HepG2 (cell line): ENCODE measurements around the gene ANGPTL2. TPM values are rescaled to one million over a fixed set of nuclear protein-coding genes. Genes with fewer than 3 reads are reported as not detected.
A peak's percentile ranks its signal among the peaks of the same experiment; 100 is the strongest.

Source experiments
- CBX2 ChIP-seq, 2 experiments: fragments of 200-600 bp in 1 of 2; sonication (generic); formaldehyde crosslinking in 1 of 2; IDR thresholded peaks; 2 replicates each; pipeline versions ENCODE4 v1.7.0 to v1.8.1; 2018 to 2022; ENCODE audit warnings: low read depth in 2 of 2, low read length in 1 of 2, mild to moderate bottlenecking in 1 of 2, missing genetic modification reagents in 1 of 2
- CERS6 ChIP-seq: sonication (generic); formaldehyde crosslinking; IDR thresholded peaks from 2 replicates; pipeline ENCODE4 v1.5.0; 2020; ENCODE audit warnings: missing genetic modification reagents
- DR1 ChIP-seq: sonication (generic); formaldehyde crosslinking; IDR thresholded peaks from 2 replicates; pipeline ENCODE4 v1.8.0; 2021; ENCODE audit warnings: mild to moderate bottlenecking, missing genetic modification reagents, inconsistent platforms
- GATA4 ChIP-seq: sonication (generic); IDR thresholded peaks from 2 replicates; pipeline ENCODE4 v1.6.1; 2016; ENCODE audit warnings: antibody characterized with exemption, low read depth, borderline replicate concordance
- HIVEP1 ChIP-seq: sonication (generic); formaldehyde crosslinking; IDR thresholded peaks from 2 replicates; pipeline ENCODE4 v1.4.0; 2020; ENCODE audit warnings: mild to moderate bottlenecking, missing genetic modification reagents
- PHB2 ChIP-seq: fragments of 450-650 bp; IDR thresholded peaks from 2 replicates; pipeline ENCODE4 v1.6.1; 2018; ENCODE audit not compliant: partially characterized antibody
- SRSF4 ChIP-seq: fragments of 200-400 bp; formaldehyde crosslinking; IDR thresholded peaks from one replicate; pipeline ENCODE4 v1.6.1; 2018; ENCODE audit warnings: mild to moderate bottlenecking, low read depth, low read length, moderate library complexity; ENCODE audit not compliant: poor library complexity, severe bottlenecking
- THAP9 ChIP-seq: sonication (generic); formaldehyde crosslinking; IDR thresholded peaks from 2 replicates; pipeline ENCODE4; 2020; ENCODE audit warnings: missing genetic modification reagents, mild to moderate bottlenecking, borderline replicate concordance
- ZNF253 ChIP-seq: sonication (generic); formaldehyde crosslinking; IDR thresholded peaks from 2 replicates; pipeline ENCODE4 v1.8.0; 2022; ENCODE audit warnings: mild to moderate bottlenecking, missing genetic modification reagents, borderline replicate concordance
- polyA plus RNA-seq, 8 experiments: library from polyadenylated mRNA; depleted of rRNA in 3 of 8; stranded (reverse) in 7 of 8; unstranded in 1 of 8; fragments of >200 nt; fragmentation: Illumina TruSeq in 4 of 8; extraction: Trizol in 4 of 8; gene quantifications; 2 replicates each; pipeline versions ENCODE4 v1.2.1 to v1.2.3, GENCODE V29; 2011 to 2016; ENCODE audit warnings: low read depth in 4 of 8, missing spikeins in 1 of 8, mixed read lengths in 1 of 8; ENCODE audit not compliant: insufficient read depth in 1 of 8
- total RNA-seq, 5 experiments: library from RNA; depleted of rRNA; stranded (reverse); fragments of >200 nt; fragmentation: Illumina TruSeq; extraction: Trizol; gene quantifications; 2 replicates each; pipeline ENCODE4 v1.2.3, GENCODE V29; 2016; ENCODE audit warnings: low read depth in 1 of 5
- TF ChIP-seq, protein P1 (sequence below): sonication (generic); formaldehyde crosslinking; IDR thresholded peaks from 2 replicates; pipeline ENCODE4 v1.5.1; 2020; ENCODE audit warnings: mild to moderate bottlenecking, missing genetic modification reagents, moderate library complexity
- TF ChIP-seq, protein P2 (sequence below): sonication (generic); formaldehyde crosslinking; IDR thresholded peaks from 2 replicates; pipeline ENCODE4 v1.4.0; 2020; ENCODE audit warnings: missing genetic modification reagents
- TF ChIP-seq, protein P3 (sequence below): sonication (generic); formaldehyde crosslinking; conservative IDR thresholded peaks from 2 replicates; pipeline ENCODE4 v1.8.1; 2023; ENCODE audit warnings: missing genetic modification reagents

ANGPTL2 gene
- total and polyA plus RNA-seq, 2 of the 13 experiments (the other 11 are each of a cell fraction or from before 2014, with no cell fraction given): 0.91 to 21.0 TPM

- TF ChIP-seq, protein P1, sequence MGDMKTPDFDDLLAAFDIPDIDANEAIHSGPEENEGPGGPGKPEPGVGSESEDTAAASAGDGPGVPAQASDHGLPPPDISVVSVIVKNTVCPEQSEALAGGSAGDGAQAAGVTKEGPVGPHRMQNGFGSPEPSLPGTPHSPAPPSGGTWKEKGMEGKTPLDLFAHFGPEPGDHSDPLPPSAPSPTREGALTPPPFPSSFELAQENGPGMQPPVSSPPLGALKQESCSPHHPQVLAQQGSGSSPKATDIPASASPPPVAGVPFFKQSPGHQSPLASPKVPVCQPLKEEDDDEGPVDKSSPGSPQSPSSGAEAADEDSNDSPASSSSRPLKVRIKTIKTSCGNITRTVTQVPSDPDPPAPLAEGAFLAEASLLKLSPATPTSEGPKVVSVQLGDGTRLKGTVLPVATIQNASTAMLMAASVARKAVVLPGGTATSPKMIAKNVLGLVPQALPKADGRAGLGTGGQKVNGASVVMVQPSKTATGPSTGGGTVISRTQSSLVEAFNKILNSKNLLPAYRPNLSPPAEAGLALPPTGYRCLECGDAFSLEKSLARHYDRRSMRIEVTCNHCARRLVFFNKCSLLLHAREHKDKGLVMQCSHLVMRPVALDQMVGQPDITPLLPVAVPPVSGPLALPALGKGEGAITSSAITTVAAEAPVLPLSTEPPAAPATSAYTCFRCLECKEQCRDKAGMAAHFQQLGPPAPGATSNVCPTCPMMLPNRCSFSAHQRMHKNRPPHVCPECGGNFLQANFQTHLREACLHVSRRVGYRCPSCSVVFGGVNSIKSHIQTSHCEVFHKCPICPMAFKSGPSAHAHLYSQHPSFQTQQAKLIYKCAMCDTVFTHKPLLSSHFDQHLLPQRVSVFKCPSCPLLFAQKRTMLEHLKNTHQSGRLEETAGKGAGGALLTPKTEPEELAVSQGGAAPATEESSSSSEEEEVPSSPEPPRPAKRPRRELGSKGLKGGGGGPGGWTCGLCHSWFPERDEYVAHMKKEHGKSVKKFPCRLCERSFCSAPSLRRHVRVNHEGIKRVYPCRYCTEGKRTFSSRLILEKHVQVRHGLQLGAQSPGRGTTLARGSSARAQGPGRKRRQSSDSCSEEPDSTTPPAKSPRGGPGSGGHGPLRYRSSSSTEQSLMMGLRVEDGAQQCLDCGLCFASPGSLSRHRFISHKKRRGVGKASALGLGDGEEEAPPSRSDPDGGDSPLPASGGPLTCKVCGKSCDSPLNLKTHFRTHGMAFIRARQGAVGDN (CRISPR knock-in tag): peak; percentile 99
- TF ChIP-seq, protein P2, sequence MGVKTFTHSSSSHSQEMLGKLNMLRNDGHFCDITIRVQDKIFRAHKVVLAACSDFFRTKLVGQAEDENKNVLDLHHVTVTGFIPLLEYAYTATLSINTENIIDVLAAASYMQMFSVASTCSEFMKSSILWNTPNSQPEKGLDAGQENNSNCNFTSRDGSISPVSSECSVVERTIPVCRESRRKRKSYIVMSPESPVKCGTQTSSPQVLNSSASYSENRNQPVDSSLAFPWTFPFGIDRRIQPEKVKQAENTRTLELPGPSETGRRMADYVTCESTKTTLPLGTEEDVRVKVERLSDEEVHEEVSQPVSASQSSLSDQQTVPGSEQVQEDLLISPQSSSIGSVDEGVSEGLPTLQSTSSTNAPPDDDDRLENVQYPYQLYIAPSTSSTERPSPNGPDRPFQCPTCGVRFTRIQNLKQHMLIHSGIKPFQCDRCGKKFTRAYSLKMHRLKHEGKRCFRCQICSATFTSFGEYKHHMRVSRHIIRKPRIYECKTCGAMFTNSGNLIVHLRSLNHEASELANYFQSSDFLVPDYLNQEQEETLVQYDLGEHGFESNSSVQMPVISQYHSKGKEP: peak; percentile 93
- TF ChIP-seq ZNF253 (CRISPR knock-in tag) (peak; percentile 97), THAP9 (peak; percentile 92), GATA4 (no peak), PHB2 (no peak), SRSF4 (no peak), DR1 (peak; percentile 36; the same call in 1 of the 2 replicates), HIVEP1 (CRISPR knock-in tag) (peak; percentile 97), CBX2 (IDR thresholded peaks at IDR 0.05; ENCODE audit: low read depth, low read length) (no peak), CBX2 (CRISPR knock-in tag; IDR thresholded peaks at IDR 0.05; ENCODE audit: low read depth) (peak; percentile 89; the same call in 1 of the 2 replicates), CERS6 (peak; percentile 97)
- TF ChIP-seq, protein P3, sequence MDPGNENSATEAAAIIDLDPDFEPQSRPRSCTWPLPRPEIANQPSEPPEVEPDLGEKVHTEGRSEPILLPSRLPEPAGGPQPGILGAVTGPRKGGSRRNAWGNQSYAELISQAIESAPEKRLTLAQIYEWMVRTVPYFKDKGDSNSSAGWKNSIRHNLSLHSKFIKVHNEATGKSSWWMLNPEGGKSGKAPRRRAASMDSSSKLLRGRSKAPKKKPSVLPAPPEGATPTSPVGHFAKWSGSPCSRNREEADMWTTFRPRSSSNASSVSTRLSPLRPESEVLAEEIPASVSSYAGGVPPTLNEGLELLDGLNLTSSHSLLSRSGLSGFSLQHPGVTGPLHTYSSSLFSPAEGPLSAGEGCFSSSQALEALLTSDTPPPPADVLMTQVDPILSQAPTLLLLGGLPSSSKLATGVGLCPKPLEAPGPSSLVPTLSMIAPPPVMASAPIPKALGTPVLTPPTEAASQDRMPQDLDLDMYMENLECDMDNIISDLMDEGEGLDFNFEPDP: peak; percentile 98; the same call in 1 of the 2 replicates
Observed at GRCh38 chr9:127159325-127159801, 36.9 kb upstream of the ANGPTL2 start (continued).
